Omental fat pad (tissue), 4 donors: ENCODE measurements around the gene STN1. TPM values are rescaled to one million over a fixed set of nuclear protein-coding genes. Genes with fewer than 3 reads are reported as not detected.

Experiments
- ATAC-seq: fragments of 150-250 bp; one replicate; pipeline ENCODE4 v1.9.1; 2016; ENCODE audit warnings: mild to moderate bottlenecking, moderate library complexity; ENCODE audit not compliant: low FRiP score
- DNase-seq: peaks from one replicate; pipeline ENCODE4 v3.0.0-alpha.2; 2019; ENCODE audit warnings: low spot score
- CTCF ChIP-seq, 3 donors: fragments of 450-650 bp; IDR thresholded peaks; one replicate each; pipeline ENCODE4 v1.5.1; 2016 to 2017; ENCODE audit warnings: antibody characterized with exemption in 3 of 3, mild to moderate bottlenecking in 3 of 3, moderate library complexity in 2 of 3
- total RNA-seq, 4 donors: library from RNA; depleted of rRNA; stranded (reverse); fragments of >200 nt; gene quantifications; one replicate each; pipeline ENCODE4 v1.1.0, GENCODE V29; 2016

STN1 gene
- total RNA-seq, 4 donors from 2014 or later: 15.4 to 44.7 (median 21.1) TPM

- DNase-seq (no peak), ATAC-seq (no peak)
- no peak for TF ChIP-seq CTCF (IDR thresholded peaks at IDR 0.05)
Measured at GRCh38 chr10:103899312-103899711, 18.7 kb downstream of the STN1 start.

- TF ChIP-seq CTCF (IDR thresholded peaks at IDR 0.05): no peak
- DNase-seq: no peak
- no peak for ATAC-seq
Measured at GRCh38 chr10:103897241-103897774, 20.7 kb downstream of the STN1 start.

GRCh38 chr10:103896225-103896624, 21.8 kb downstream of the STN1 start:
- ATAC-seq: no peak
- no peak for DNase-seq
- no peak for TF ChIP-seq CTCF (IDR thresholded peaks at IDR 0.05)

- TF ChIP-seq CTCF (IDR thresholded peaks at IDR 0.05): no peak
- DNase-seq (no peak), ATAC-seq (peak; percentile 60)
Measured at GRCh38 chr10:103895411-103896186, 22.4 kb downstream of the STN1 start.

- no peak for DNase-seq
- TF ChIP-seq CTCF (IDR thresholded peaks at IDR 0.05): no peak
- no peak for ATAC-seq
Measured at GRCh38 chr10:103894441-103894864, 23.5 kb downstream of the STN1 start.

- TF ChIP-seq CTCF (IDR thresholded peaks at IDR 0.05): no peak
- DNase-seq (no peak), ATAC-seq (no peak)
Measured at GRCh38 chr10:103893817-103894216, 24.2 kb downstream of the STN1 start.

GRCh38 chr10:103892181-103892580, 25.8 kb downstream of the STN1 start:
- ATAC-seq: no peak
- no peak for DNase-seq
- no peak for TF ChIP-seq CTCF (IDR thresholded peaks at IDR 0.05)
